Mucosa of gallbladder (tissue), 1 donor: Measurements from ENCODE around the gene CAPZB. TPM values are rescaled to one million over a fixed set of nuclear protein-coding genes. Genes with fewer than 3 reads are reported as not detected.
"Not testable (repeated sequence)": the region's sequence is repeated elsewhere in the genome, so short reads cannot be mapped to it uniquely, and the experiment has no call there.

Experiments
- DNase-seq: peaks from one replicate; pipeline ENCODE4 v3.0.0-alpha.2; 2020; ENCODE audit warnings: low spot score
- total RNA-seq: library from RNA; stranded (reverse); gene quantifications from one replicate; pipeline ENCODE4 v1.2.1, GENCODE V29; 2021
- donor health status: DM: no; HTN: no; CAD: no.

CAPZB gene
- total RNA-seq, 1 donor from 2014 or later = 255 TPM

GRCh38 chr1:19310720-19311502, 174.4 kb downstream of the CAPZB start:
- no peak for DNase-seq

GRCh38 chr1:19310061-19310460, 175.3 kb downstream of the CAPZB start:
- no peak for DNase-seq

GRCh38 chr1:19309123-19309813, 176.1 kb downstream of the CAPZB start:
- no peak for DNase-seq

GRCh38 chr1:19308509-19308907, 176.8 kb downstream of the CAPZB start:
- no peak for DNase-seq

GRCh38 chr1:19307794-19308508, 177.4 kb downstream of the CAPZB start:
- no peak for DNase-seq

GRCh38 chr1:19306941-19307340, 178.4 kb downstream of the CAPZB start:
- no peak for DNase-seq

GRCh38 chr1:19305880-19306279, 179.5 kb downstream of the CAPZB start:
- no peak for DNase-seq

- DNase-seq = not testable (repeated sequence)
These were observed 181.3 kb downstream of the CAPZB start for GRCh38 chr1:19304081-19304480.

GRCh38 chr1:19300211-19300610, 185.1 kb downstream of the CAPZB start:
- DNase-seq = no peak

GRCh38 chr1:19294638-19295037, 190.7 kb downstream of the CAPZB start:
- DNase-seq = no peak

GRCh38 chr1:19289244-19289643, 196.1 kb downstream of the CAPZB start:
- DNase-seq = no peak

Other genes with a start within 250 kb of the CAPZB start
- gene EMC1, start 234.0 kb downstream of the CAPZB start, total RNA-seq = 38.8 TPM
- 14.2 TPM for gene MRTO4, start 233.7 kb downstream of the CAPZB start, total RNA-seq
- gene AKR7A3, start 196.8 kb downstream of the CAPZB start, total RNA-seq = 390 TPM
- gene AKR7A2, start 173.4 kb downstream of the CAPZB start, total RNA-seq = 104 TPM
- 19.9 TPM for gene SLC66A1, start 173.2 kb downstream of the CAPZB start, total RNA-seq
- gene NBL1, start 158.8 kb upstream of the CAPZB start, total RNA-seq = 154 TPM
- not detected for gene HTR6, start 179.3 kb upstream of the CAPZB start, total RNA-seq